HG02973 (cell line): ENCODE data around the gene ADD3.

Experiments used
- ATAC-seq: cut with Tn5 transposase; IDR thresholded peaks from one replicate; pipeline ENCODE4 v1.9.1; 2021; ENCODE audit warnings: moderate library complexity; ENCODE audit not compliant: unreplicated experiment

ADD3 gene

DNA sequence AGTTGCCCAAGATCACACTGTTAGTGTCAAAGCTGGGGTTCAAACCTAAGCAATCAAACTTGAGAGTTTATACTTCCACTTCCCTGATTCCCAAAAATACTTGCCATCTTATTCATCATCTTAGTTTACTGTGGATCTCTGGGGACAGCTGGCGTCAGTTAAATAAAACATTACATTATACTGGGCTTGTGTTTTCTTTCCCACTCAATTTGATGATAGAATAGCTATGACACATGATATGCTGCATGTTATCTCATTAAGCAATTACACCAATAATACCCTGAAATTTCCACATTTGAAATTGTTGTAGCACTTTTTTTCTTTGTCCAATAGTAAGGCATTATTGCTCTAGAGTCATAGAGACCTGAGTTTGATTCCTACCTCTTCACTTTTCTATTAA lies 136.7 kb downstream of the ADD3 start:
- ATAC-seq, result no peak

DNA sequence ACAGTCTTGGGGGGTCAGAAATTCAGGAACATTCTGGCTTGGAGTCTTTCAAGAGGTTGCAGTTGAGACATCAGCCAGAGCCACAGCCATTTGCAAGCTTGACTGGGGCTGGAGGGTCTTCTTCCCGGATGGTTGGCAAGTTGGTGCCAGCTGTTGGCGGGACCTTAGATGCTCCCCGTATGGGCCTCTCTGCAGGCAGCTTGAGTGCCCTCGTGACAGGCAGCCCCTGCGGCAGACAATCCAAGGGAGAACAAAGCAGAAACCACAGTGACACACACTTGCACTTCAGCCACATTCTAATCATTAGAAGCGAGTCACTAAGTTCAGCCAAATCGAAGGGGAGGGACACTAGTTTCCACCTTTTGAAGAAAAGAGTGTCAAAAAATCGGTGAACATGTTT lies 140.2 kb downstream of the ADD3 start:
- no peak for ATAC-seq

DNA sequence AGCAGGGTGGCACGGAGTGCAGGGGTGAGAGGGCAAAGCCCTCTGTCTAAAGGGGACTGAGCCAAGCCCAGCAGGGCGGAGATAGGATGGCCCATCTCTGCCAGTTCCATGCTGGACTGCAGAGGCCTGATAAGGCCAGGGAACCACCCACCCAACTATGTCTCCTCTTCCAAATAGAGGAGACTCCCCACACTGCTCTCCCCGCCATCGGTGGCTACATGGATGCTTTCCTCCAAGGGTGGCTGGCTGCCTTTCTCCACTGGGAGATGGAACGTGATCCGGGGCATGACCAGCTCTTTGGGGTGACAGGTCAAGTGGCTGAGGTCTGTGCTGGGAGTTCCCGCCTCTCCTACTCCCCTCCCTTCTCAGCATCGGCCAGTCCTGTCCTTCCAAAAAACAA lies 141.5 kb downstream of the ADD3 start:
- ATAC-seq, result no peak

- no peak for ATAC-seq
These were observed 142.3 kb downstream of the ADD3 start for GRCh38 chr10:110150046-110150445.

GRCh38 chr10:110150981-110151380 lies 143.2 kb downstream of the ADD3 start:
- no peak for ATAC-seq

- ATAC-seq, result no peak
These were observed 143.7 kb downstream of the ADD3 start for GRCh38 chr10:110151467-110151866.

- no peak for ATAC-seq
These were observed 144.2 kb downstream of the ADD3 start for GRCh38 chr10:110151971-110152370.

GRCh38 chr10:110153396-110153795 lies 145.6 kb downstream of the ADD3 start:
- ATAC-seq, result no peak

DNA sequence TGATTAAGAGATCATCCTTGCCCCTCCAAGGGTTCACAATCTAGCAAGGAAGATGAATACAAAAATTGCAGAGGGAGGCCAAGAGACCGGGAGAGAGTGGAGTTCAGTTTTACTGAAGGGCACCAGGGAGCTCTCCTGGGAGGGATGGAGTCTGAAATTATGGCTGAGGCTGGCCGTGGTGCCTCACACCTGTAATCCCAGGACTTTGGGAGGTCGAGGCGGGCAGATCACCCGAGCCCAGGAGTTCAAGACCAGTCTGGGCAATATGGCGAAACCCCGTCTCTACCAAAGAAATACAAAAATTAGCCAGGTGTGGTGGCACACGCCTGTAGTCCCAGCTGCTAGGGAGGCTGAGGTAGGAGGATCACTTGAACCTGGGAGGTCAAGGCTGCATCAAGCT lies 148.3 kb downstream of the ADD3 start:
- ATAC-seq, result no peak

DNA sequence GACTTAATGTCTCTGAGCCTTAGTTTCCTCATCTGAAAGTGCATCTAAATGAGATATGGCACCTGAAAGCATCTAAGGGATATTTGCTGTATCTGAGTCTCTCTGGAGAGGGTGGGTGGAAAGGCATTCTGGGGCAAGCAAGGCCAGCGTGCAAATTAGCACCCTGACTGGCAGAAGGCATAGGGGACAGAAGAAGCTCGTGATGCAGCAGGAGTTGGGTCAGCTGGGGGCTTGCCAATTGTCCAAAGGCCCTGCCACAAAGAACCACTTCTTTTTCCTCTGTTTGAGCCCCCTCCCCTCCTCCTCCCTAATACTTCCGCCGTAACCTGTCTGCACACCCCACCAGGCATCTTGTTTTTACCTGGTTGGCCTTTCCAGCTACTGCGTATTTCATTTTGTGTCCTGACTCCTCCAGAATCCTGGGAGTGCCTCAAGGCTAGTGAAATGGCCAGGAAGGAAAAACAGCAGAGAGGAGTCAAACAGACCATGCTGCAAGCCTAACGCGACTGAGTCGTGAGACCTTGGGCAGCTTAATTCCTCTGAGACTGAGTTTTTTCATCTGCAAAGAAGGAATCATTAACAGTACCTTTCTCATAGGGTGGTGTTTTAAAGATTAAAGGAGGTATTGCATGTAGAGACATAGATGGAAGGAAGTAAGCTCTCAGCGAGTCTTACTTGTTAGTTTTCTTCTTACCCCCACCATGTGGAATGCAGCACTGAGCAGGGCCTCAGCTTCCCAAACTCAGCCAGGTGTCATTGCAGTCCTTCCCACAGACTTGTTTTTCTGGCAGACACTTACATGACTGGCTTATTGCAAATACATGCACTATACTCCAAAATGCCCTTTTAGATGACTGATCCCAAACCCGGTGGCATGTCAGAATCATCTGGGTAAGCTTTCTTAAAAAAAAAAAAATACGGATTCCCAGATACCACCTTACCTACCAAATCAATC lies 150.5 kb downstream of the ADD3 start:
- no peak for ATAC-seq

GRCh38 chr10:110160081-110160480 lies 152.3 kb downstream of the ADD3 start:
- ATAC-seq, result no peak

- no peak for ATAC-seq
These were observed 152.7 kb downstream of the ADD3 start for GRCh38 chr10:110160522-110160921.

DNA sequence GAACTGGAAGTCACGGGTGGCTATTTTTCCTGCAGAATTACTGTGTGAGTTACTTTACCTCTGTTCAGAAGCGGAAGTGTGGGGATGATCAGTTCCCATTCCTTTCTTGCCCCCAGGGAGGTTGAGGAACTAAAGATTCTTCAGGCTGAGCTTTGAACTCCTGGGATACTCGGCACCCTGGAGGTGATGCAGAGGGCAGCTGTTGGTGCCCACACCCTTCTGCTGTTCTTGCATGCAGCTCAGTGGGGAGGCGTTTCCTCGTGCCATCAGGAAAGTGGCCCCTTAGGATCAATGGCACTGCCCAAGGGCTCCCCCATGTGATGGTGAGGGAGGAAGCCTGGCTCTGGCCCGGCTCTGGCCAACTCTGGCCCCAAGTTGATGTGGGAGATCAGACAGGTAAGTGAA lies 155.0 kb downstream of the ADD3 start:
- ATAC-seq, result no peak

DNA sequence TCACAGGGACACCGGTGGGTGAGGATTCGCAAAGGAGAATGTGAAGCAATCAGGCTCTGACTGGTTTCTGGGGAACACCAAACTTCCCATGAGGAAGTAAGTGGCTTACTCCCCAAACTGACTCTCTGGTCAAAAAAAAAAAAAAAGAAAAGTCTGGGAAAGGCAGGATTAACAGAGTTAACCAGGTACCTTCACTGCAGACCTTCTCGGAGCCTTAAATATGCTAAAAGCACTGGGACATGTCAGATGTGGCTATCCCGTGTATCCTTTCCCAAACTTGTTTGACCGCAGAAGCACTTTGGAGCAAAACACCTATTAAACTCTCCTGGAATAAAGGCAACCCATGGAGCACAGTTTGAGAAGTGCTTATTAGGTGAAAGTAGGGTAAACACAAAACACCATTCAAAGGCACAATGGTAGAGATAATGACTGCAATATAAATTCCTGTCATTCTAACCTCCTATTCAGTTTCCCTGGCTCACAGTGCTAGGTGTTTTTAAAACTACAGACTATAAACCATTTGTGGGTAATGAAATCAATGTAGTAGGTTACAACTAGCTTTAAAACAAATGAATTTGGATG lies 155.5 kb downstream of the ADD3 start:
- ATAC-seq, result no peak

DNA sequence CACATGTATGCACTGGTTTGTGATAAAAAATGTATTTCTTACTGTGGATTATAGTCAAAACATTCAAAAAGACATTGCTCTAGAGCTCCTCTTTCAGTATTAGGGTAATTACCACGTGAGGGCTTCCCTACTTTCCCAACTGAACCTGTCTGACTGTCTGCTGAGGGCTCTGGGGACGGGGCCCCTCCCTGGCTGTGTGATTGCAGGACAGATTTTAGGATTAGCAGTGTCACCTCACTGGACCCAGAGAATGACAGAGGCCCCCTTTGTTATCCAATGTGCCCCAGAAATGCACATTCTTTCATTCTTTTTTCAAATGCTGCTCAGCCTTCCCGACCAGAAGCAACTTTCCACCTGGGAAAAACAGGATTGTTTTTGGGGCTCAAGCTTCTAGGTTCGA lies 156.1 kb downstream of the ADD3 start:
- ATAC-seq, result no peak

DNA sequence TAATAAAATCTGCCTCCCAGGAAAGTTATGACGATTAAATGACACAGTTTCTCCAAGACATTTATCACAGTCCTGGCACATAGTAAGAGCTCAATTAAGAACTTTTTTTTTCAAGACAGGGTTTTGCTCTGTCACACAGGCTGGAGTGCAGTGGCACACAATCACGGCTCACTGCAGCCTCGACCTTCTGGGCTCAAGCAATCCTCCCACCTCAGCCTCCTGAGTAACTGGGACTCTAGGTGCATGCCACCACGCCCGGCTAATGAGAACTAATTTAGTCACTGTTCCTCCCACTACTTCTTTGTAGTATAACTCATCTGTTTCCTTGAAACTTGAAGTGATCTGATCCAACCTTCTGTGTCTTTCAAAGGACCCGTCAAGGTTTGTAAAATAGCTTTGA lies 157.5 kb downstream of the ADD3 start:
- ATAC-seq, result no peak

DNA sequence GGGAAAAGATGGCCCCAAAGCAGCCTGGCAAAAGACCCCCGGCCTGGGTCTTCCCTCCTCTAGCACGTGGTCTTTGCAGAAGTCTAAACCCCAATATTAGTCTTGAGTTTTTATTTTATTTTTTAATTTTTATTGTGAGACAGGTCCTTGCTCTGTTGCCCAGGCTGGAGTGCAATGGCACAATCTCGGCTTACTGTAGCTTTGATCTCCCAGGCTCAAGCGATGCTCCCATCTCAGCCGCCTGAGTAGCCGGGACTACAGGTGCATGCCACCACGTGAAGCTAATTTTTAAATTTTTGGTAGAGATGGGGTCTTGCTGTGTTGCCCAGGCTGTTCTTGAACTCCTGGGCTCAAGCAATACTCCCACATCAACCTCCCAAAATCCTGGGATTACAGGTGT lies 159.4 kb downstream of the ADD3 start:
- ATAC-seq, result no peak

DNA sequence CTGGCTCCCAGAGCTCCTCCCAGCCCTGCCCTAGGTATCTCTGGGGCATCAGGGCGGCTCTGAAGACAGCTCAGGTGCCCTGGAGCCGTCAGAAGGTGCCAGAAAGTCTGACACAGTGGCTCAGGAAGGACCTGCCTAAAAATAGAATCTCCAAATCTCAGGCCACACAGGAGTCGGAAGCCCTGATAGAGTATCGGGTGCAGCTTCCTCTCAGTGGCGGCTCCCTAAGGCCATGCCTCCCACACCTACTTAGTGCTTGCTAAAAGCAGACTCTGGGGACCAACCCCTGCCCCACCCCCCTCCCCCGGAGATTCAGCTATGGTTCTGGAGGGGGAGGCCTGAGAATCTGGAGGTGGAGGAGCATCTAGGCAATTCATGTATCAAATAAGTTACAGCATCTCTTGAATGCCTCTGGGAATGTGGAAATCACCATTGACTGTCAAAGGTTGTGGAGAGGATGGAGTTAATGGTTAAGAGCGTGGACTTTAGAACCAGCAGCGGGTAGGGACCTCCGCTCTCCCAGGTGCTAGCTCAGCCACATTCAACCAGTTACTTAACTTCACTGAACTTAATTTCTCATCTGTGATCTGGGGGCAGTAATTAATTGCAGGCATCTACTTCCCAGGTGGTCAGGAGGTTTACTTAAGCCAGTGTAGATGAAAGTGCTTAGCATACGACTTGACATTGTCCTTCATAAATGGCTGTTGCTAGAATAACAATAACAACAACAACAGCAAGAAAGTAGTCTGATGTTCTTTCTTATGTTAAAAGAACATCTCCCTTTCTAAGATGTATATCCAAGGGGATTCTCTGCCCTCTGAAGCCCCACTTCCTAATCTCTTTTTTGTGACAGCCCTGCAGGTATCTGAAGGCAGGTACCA lies 161.1 kb downstream of the ADD3 start:
- no peak for ATAC-seq

DNA sequence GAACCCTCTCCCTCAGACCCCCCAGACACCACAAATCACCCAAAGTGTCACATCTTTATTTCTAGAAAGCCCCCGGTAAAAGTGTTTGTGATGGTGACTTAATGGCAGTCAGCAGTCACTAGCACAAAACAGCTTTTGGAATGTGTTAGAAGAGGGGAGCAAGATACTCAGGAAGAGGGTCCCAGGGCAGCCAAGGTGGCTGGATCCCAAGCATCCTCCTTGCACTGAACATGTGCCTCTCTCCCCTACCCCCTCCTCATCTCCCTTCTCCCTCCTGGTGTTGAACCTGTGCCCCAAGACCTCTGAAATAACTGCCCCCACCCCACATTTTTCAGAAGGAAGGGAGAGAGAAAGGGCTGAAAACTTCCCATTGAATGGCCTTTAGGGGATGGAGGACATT lies 161.8 kb downstream of the ADD3 start:
- ATAC-seq, result no peak

GRCh38 chr10:110170142-110170971 lies 162.6 kb downstream of the ADD3 start:
- ATAC-seq, result no peak

DNA sequence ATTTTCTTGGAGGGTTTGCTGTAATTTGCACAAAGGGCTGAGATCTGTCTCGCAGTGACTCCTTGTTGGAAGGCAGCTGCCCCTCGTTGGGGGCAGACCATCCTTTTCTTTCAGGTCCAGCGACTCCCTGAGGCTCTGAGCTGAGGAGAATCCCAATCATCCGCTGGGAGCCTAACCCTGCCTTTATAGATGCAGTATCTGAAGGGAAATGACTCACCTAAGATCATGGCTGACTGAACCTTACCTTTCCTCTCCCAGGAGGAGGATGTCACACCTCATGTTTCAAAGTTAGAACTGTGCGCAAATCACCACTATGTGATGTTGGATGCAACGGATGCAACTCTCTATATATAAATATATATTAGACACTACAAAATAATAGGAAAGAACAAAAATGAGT lies 163.2 kb downstream of the ADD3 start:
- ATAC-seq, result no peak
